CD4-positive, alpha-beta T cell treated with Interleukin-17A for 1 hour (primary cell): ENCODE data around the gene DIP2B.
"Not testable (repeated sequence)": the region's sequence is repeated elsewhere in the genome, so short reads cannot be mapped to it uniquely, and the experiment has no call there.

Experiments
- DNase-seq: peaks from one replicate; pipeline ENCODE4 v3.0.0-alpha.2; 2020

DIP2B gene

GRCh38 chr12:50739611-50740010 is 234.8 kb downstream of the DIP2B start:
- no peak for DNase-seq

- DNase-seq, result no peak
Measured at GRCh38 chr12:50740307-50740706, 235.5 kb downstream of the DIP2B start.

- DNase-seq, result no peak
Measured at GRCh38 chr12:50742776-50743175, 238.0 kb downstream of the DIP2B start.

- no peak for DNase-seq
Measured at GRCh38 chr12:50745861-50746260, 241.1 kb downstream of the DIP2B start.

GRCh38 chr12:50746431-50746830 is 241.6 kb downstream of the DIP2B start:
- no peak for DNase-seq

GRCh38 chr12:50747817-50748216 is 243.0 kb downstream of the DIP2B start:
- no peak for DNase-seq

- DNase-seq, result no peak
Measured at GRCh38 chr12:50749459-50749882, 244.7 kb downstream of the DIP2B start.

- DNase-seq, result no peak
Measured at GRCh38 chr12:50750366-50750765, 245.6 kb downstream of the DIP2B start.

GRCh38 chr12:50751948-50752721 is 247.3 kb downstream of the DIP2B start:
- no peak for DNase-seq

GRCh38 chr12:50753232-50753769 is 248.5 kb downstream of the DIP2B start:
- DNase-seq, result no peak

- DNase-seq, result peak; percentile 92
Measured at GRCh38 chr12:50763639-50764285, 259.0 kb downstream of the DIP2B start, which contains the start of gene ATF1. Gene ATF1, plus strand, starts transcription at chr12:50764101. Its CDS starts 16,045 bp downstream, at chr12:50780146.

GRCh38 chr12:50764286-50765094 is 259.7 kb downstream of the DIP2B start:
- DNase-seq, result peak; percentile 85

GRCh38 chr12:50765095-50765911 is 260.5 kb downstream of the DIP2B start:
- DNase-seq, result peak; percentile 76

- no peak for DNase-seq
Measured at GRCh38 chr12:50768391-50768790, 263.6 kb downstream of the DIP2B start.

GRCh38 chr12:50768813-50769212 is 264.0 kb downstream of the DIP2B start:
- DNase-seq, result not testable (repeated sequence)

GRCh38 chr12:50771409-50771808 is 266.6 kb downstream of the DIP2B start:
- DNase-seq, result no peak

GRCh38 chr12:50772470-50772869 is 267.7 kb downstream of the DIP2B start:
- no peak for DNase-seq

- no peak for DNase-seq
Measured at GRCh38 chr12:50772877-50773276, 268.1 kb downstream of the DIP2B start.

GRCh38 chr12:50775251-50775650 is 270.5 kb downstream of the DIP2B start:
- DNase-seq, result no peak

GRCh38 chr12:50776749-50777728 is 272.3 kb downstream of the DIP2B start:
- no peak for DNase-seq
